Measurements from ENCODE around the gene HDAC4.

DNA sequence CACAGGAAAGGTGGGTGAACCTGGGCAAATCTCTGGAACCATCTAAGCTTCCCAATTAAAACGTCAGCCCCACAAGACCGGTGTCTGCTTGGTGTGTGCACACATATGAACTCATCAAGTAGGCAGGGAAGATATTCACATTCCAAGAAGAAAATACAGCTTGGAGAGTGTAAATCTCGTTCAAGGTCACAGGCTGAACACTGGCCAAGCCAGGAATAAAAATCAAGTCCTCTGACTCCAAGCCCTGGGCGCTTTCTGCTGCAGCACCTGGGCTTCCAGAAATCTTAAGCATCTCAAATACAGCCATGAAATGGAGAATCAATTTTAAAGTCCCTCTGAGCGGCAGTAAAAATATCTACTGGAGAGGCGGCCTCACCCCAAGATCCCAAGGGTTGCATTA is 402.0 kb downstream of the HDAC4 start:
- TF ChIP-seq, protein P1, sequence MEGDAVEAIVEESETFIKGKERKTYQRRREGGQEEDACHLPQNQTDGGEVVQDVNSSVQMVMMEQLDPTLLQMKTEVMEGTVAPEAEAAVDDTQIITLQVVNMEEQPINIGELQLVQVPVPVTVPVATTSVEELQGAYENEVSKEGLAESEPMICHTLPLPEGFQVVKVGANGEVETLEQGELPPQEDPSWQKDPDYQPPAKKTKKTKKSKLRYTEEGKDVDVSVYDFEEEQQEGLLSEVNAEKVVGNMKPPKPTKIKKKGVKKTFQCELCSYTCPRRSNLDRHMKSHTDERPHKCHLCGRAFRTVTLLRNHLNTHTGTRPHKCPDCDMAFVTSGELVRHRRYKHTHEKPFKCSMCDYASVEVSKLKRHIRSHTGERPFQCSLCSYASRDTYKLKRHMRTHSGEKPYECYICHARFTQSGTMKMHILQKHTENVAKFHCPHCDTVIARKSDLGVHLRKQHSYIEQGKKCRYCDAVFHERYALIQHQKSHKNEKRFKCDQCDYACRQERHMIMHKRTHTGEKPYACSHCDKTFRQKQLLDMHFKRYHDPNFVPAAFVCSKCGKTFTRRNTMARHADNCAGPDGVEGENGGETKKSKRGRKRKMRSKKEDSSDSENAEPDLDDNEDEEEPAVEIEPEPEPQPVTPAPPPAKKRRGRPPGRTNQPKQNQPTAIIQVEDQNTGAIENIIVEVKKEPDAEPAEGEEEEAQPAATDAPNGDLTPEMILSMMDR (IDR thresholded peaks at IDR 0.05; ENCODE audit: low read length) = no peak
- no peak for TF ChIP-seq EZH2 (IDR thresholded peaks at IDR 0.05; ENCODE audit: borderline replicate concordance, low read length)
